ENCODE data around the gene EPC2.
"Not testable (repeated sequence)": the region's sequence is repeated elsewhere in the genome, so short reads cannot be mapped to it uniquely, and the experiment has no call there.

EPC2 gene

GRCh38 chr2:148642891-148643416 is 1.6 kb upstream of the EPC2 start:
- DNase-seq, result peak in 1 of 2 experiments; percentile 13

GRCh38 chr2:148643421-148643820 is 1.1 kb upstream of the EPC2 start:
- no peak for DNase-seq

GRCh38 chr2:148644883-148645538 is 460 bp downstream of the EPC2 start:
- DNase-seq, result peak; percentile 91 to 94

- DNase-seq, result peak; percentile 56 to 77
These were observed 1.1 kb downstream of the EPC2 start for GRCh38 chr2:148645539-148646230.

GRCh38 chr2:148646231-148646559 is 1.6 kb downstream of the EPC2 start:
- no peak for DNase-seq

- DNase-seq, result not testable (repeated sequence)
These were observed 3.2 kb downstream of the EPC2 start for GRCh38 chr2:148647711-148648110.

GRCh38 chr2:148649936-148650335 is 5.4 kb downstream of the EPC2 start:
- no peak for DNase-seq

- DNase-seq, result no peak
These were observed 6.3 kb downstream of the EPC2 start for GRCh38 chr2:148650881-148651280.

- DNase-seq, result no peak
These were observed 7.4 kb downstream of the EPC2 start for GRCh38 chr2:148651972-148652371.

GRCh38 chr2:148653437-148653836 is 8.9 kb downstream of the EPC2 start:
- DNase-seq, result no peak

- no peak for DNase-seq
These were observed 9.9 kb downstream of the EPC2 start for GRCh38 chr2:148654435-148654834.

- no peak for DNase-seq
These were observed 12.0 kb downstream of the EPC2 start for GRCh38 chr2:148656516-148656915.

GRCh38 chr2:148658807-148659722 is 14.5 kb downstream of the EPC2 start:
- DNase-seq, result no peak

GRCh38 chr2:148660999-148661398 is 16.4 kb downstream of the EPC2 start:
- DNase-seq, result no peak

- DNase-seq, result not testable (repeated sequence)
These were observed 17.8 kb downstream of the EPC2 start for GRCh38 chr2:148662332-148662731.

- DNase-seq, result no peak
These were observed 19.7 kb downstream of the EPC2 start for GRCh38 chr2:148664229-148664628.

- no peak for DNase-seq
These were observed 22.0 kb downstream of the EPC2 start for GRCh38 chr2:148666555-148666954.

- DNase-seq, result no peak
These were observed 22.7 kb downstream of the EPC2 start for GRCh38 chr2:148667113-148667836.

- DNase-seq, result no peak
These were observed 26.2 kb downstream of the EPC2 start for GRCh38 chr2:148670773-148671172.

- DNase-seq, result no peak
These were observed 29.8 kb downstream of the EPC2 start for GRCh38 chr2:148674063-148675020.

GRCh38 chr2:148675708-148676107 is 31.2 kb downstream of the EPC2 start:
- no peak for DNase-seq
